Measurements from ENCODE around the gene MAP6.

- no peak for TF ChIP-seq CTCF (IDR thresholded peaks at IDR 0.05; ENCODE audit: low read length)
- TF ChIP-seq EZH2 (IDR thresholded peaks at IDR 0.05; ENCODE audit: borderline replicate concordance, low read length), result no peak
These were observed 4.4 kb downstream of the MAP6 start for GRCh38 chr11:75664389-75664788.

All from OCI-LY1 (cell line).